ENCODE measurements around the gene LINGO1.

The LINGO1 gene

GRCh38 chr15:77567202-77567601, 65.5 kb downstream of the LINGO1 start:
- DNase-seq, result no peak

GRCh38 chr15:77566092-77566491, 66.6 kb downstream of the LINGO1 start:
- no peak for DNase-seq

- DNase-seq, result no peak
Observed at GRCh38 chr15:77565378-77565915, 67.3 kb downstream of the LINGO1 start.

DNA sequence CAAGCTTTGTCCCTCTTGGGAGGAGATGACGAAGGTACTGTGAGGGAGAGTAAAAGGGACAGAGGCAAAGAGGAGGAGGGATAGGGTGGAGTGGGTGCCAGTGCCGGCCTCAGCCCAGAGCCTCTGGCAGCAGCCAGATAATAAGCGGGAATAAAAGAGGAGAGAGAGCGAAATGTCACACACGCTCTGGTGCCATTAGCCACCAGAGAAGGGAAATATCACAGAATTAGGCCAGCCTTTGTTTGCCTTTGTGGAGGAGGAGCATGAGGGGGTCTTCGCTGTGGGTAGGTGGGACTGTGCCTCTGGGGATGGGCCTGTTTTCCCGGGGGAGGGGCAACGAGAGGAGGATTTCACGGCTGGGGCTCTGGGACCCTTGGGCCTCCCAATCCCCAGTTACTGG, 67.8 kb downstream of the LINGO1 start:
- DNase-seq, result no peak

DNA sequence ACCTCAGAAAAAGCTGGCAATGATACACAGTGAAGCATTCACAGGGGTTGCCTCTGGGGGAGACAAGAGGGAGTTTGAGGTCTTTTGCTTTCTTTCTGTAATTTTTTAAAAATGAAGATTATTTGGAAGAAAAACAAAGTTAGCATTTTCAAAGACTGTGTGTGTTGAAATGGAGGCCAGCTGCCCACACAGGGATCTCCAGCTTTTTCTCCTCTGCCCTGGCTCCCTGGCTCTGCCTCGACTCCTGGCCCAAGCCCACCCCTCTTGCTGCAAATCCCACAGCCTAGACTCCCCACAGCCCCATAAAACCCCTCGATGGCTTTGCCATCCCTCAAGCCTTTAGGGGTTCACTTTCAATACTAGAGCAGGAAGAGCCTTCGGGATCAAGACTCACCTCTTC, 68.4 kb downstream of the LINGO1 start:
- DNase-seq, result no peak

GRCh38 chr15:77563623-77564156, 69.0 kb downstream of the LINGO1 start:
- no peak for DNase-seq

Data from NCI-H69 (cell line).